ENCODE measurements around the gene RABGAP1L. TPM values are rescaled to one million over a fixed set of nuclear protein-coding genes. Genes with fewer than 3 reads are reported as not detected.
A peak's percentile ranks its signal among the peaks of the same experiment; 100 is the strongest.

RABGAP1L gene
- total RNA-seq, 1 experiment from 2014 or later, result 76.9 TPM

DNA sequence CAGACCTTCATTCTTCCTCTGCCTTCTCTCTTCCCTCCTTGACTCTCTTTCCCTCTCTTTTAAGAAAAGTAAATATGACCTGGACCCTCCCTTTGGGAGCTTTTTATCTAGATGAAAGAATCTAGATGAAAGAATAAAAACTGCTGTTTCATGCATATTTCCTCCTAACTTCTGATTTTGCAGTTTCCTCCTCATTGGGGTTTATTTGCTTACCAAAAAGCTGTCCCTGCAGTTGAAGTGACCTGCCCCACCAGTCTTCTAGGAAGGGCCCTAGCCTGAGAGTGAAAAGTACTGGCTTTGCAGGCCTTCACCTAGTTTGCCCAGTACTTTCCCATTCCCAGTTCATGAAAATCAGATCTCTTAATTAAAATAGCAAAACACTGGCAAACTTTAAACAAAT, 812.1 kb downstream of the RABGAP1L start:
- H3K4me1 Mint-ChIP-seq, result peaks cover 2% of the 10 kb centered on the region; the same call in 1 of the 2 replicates
- POLR2A ChIA-PET, result no interaction called here
- ATAC-seq (no peak), DNase-seq (ENCODE audit: low spot score) (no peak)
- no peak overlapping the region for H3K4me3 Mint-ChIP-seq
- CTCF ChIA-PET, result interaction anchor here (1.3 kb wide), 1 partner anchor 28 kb away, joined by 3 read pairs; no protein-coding TSS in a partner anchor
- peak overlapping the region; percentile 84; the same call in 1 of the 2 replicates for H3K27ac Mint-ChIP-seq
- no peaks in the 10 kb centered on the region for H3K9me3 Mint-ChIP-seq
- peaks cover 60% of the 10 kb centered on the region for H3K36me3 Mint-ChIP-seq
- TF ChIP-seq, protein P1, sequence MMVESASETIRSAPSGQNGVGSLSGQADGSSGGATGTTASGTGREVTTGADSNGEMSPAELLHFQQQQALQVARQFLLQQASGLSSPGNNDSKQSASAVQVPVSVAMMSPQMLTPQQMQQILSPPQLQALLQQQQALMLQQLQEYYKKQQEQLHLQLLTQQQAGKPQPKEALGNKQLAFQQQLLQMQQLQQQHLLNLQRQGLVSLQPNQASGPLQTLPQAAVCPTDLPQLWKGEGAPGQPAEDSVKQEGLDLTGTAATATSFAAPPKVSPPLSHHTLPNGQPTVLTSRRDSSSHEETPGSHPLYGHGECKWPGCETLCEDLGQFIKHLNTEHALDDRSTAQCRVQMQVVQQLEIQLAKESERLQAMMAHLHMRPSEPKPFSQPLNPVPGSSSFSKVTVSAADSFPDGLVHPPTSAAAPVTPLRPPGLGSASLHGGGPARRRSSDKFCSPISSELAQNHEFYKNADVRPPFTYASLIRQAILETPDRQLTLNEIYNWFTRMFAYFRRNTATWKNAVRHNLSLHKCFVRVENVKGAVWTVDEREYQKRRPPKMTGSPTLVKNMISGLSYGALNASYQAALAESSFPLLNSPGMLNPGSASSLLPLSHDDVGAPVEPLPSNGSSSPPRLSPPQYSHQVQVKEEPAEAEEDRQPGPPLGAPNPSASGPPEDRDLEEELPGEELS (CRISPR knock-in tag; IDR thresholded peaks at IDR 0.05), result no peak
- TF ChIP-seq TEAD1 (CRISPR knock-in tag; IDR thresholded peaks at IDR 0.05) (no peak), CBFB (CRISPR knock-in tag; IDR thresholded peaks at IDR 0.05; ENCODE audit: low read depth) (no peak), ZBTB21 (CRISPR knock-in tag; IDR thresholded peaks at IDR 0.05; ENCODE audit: borderline replicate concordance) (no peak), SOX15 (CRISPR knock-in tag; IDR thresholded peaks at IDR 0.05) (no peak), ZNF416 (CRISPR knock-in tag; IDR thresholded peaks at IDR 0.05) (no peak), FOXK1 (CRISPR knock-in tag; IDR thresholded peaks at IDR 0.05) (no peak)
- TF ChIP-seq, protein P2, sequence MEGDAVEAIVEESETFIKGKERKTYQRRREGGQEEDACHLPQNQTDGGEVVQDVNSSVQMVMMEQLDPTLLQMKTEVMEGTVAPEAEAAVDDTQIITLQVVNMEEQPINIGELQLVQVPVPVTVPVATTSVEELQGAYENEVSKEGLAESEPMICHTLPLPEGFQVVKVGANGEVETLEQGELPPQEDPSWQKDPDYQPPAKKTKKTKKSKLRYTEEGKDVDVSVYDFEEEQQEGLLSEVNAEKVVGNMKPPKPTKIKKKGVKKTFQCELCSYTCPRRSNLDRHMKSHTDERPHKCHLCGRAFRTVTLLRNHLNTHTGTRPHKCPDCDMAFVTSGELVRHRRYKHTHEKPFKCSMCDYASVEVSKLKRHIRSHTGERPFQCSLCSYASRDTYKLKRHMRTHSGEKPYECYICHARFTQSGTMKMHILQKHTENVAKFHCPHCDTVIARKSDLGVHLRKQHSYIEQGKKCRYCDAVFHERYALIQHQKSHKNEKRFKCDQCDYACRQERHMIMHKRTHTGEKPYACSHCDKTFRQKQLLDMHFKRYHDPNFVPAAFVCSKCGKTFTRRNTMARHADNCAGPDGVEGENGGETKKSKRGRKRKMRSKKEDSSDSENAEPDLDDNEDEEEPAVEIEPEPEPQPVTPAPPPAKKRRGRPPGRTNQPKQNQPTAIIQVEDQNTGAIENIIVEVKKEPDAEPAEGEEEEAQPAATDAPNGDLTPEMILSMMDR (IDR thresholded peaks at IDR 0.05), result no peak
- TF ChIP-seq, protein P3, sequence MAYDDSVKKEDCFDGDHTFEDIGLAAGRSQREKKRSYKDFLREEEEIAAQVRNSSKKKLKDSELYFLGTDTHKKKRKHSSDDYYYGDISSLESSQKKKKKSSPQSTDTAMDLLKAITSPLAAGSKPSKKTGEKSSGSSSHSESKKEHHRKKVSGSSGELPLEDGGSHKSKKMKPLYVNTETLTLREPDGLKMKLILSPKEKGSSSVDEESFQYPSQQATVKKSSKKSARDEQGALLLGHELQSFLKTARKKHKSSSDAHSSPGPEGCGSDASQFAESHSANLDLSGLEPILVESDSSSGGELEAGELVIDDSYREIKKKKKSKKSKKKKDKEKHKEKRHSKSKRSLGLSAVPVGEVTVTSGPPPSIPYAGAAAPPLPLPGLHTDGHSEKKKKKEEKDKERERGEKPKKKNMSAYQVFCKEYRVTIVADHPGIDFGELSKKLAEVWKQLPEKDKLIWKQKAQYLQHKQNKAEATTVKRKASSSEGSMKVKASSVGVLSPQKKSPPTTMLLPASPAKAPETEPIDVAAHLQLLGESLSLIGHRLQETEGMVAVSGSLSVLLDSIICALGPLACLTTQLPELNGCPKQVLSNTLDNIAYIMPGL (CRISPR knock-in tag; IDR thresholded peaks at IDR 0.05), result no peak
- TF ChIP-seq, protein P4, sequence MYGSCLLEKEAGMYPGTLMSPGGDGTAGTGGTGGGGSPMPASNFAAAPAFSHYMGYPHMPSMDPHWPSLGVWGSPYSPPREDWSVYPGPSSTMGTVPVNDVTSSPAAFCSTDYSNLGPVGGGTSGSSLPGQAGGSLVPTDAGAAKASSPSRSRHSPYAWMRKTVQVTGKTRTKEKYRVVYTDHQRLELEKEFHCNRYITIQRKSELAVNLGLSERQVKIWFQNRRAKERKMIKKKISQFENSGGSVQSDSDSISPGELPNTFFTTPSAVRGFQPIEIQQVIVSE (CRISPR knock-in tag; IDR thresholded peaks at IDR 0.05; ENCODE audit: borderline replicate concordance), result no peak
- TF ChIP-seq, protein P5, sequence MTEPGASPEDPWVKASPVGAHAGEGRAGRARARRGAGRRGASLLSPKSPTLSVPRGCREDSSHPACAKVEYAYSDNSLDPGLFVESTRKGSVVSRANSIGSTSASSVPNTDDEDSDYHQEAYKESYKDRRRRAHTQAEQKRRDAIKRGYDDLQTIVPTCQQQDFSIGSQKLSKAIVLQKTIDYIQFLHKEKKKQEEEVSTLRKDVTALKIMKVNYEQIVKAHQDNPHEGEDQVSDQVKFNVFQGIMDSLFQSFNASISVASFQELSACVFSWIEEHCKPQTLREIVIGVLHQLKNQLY (CRISPR knock-in tag; IDR thresholded peaks at IDR 0.05), result no peak
- H3K27me3 Mint-ChIP-seq (ENCODE audit: low read depth), result no peaks in the 10 kb centered on the region

DNA sequence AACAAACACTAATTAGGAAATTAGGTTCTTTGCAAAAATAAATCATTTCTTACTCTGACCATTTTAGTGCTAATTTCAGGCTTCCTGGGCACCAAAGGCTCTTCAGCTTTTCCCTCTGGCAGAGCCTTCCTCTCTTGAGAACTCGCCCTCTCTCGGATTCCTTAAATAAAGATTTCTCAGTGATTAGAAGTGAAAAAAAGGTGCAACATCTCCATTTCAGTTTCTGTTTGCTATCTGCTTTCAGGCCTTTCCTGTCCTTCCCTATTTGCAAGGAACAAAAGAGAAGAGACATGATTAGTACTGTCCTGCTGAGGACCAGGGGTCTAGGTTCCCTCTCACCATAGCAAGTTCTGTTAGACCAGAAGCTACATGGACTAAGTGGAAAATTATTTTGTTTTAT, 812.6 kb downstream of the RABGAP1L start:
- Mint-ChIP-seq H3K4me1 (peaks cover 2% of the 10 kb centered on the region; the same call in 1 of the 2 replicates), H3K36me3 (peaks cover 64% of the 10 kb centered on the region), H3K27ac (no peak overlapping the region; the same call in 1 of the 2 replicates), H3K27me3 (ENCODE audit: low read depth) (no peaks in the 10 kb centered on the region), H3K4me3 (no peak overlapping the region), H3K9me3 (no peaks in the 10 kb centered on the region)
- ATAC-seq (no peak), DNase-seq (ENCODE audit: low spot score) (no peak)
- CTCF ChIA-PET, result interaction anchor here (1.3 kb wide), 1 partner anchor 27 kb away, joined by 3 read pairs; no protein-coding TSS in a partner anchor
- POLR2A ChIA-PET, result no interaction called here
- TF ChIP-seq RELA (CRISPR knock-in tag; IDR thresholded peaks at IDR 0.05; ENCODE audit: borderline replicate concordance) (no peak), NR1H2 (CRISPR knock-in tag; IDR thresholded peaks at IDR 0.05) (no peak), ZNF232 (CRISPR knock-in tag; IDR thresholded peaks at IDR 0.05) (no peak)
- TF ChIP-seq, protein P6, sequence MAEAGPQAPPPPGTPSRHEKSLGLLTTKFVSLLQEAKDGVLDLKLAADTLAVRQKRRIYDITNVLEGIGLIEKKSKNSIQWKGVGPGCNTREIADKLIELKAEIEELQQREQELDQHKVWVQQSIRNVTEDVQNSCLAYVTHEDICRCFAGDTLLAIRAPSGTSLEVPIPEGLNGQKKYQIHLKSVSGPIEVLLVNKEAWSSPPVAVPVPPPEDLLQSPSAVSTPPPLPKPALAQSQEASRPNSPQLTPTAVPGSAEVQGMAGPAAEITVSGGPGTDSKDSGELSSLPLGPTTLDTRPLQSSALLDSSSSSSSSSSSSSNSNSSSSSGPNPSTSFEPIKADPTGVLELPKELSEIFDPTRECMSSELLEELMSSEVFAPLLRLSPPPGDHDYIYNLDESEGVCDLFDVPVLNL (CRISPR knock-in tag; IDR thresholded peaks at IDR 0.05; ENCODE audit: borderline replicate concordance, low read depth), result no peak
- TF ChIP-seq, protein P7, sequence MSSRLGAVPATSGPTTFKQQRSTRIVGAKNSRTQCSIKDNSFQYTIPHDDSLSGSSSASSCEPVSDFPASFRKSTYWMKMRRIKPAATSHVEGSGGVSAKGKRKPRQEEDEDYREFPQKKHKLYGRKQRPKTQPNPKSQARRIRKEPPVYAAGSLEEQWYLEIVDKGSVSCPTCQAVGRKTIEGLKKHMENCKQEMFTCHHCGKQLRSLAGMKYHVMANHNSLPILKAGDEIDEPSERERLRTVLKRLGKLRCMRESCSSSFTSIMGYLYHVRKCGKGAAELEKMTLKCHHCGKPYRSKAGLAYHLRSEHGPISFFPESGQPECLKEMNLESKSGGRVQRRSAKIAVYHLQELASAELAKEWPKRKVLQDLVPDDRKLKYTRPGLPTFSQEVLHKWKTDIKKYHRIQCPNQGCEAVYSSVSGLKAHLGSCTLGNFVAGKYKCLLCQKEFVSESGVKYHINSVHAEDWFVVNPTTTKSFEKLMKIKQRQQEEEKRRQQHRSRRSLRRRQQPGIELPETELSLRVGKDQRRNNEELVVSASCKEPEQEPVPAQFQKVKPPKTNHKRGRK (CRISPR knock-in tag; IDR thresholded peaks at IDR 0.05; ENCODE audit: borderline replicate concordance), result no peak
- TF ChIP-seq, protein P8, sequence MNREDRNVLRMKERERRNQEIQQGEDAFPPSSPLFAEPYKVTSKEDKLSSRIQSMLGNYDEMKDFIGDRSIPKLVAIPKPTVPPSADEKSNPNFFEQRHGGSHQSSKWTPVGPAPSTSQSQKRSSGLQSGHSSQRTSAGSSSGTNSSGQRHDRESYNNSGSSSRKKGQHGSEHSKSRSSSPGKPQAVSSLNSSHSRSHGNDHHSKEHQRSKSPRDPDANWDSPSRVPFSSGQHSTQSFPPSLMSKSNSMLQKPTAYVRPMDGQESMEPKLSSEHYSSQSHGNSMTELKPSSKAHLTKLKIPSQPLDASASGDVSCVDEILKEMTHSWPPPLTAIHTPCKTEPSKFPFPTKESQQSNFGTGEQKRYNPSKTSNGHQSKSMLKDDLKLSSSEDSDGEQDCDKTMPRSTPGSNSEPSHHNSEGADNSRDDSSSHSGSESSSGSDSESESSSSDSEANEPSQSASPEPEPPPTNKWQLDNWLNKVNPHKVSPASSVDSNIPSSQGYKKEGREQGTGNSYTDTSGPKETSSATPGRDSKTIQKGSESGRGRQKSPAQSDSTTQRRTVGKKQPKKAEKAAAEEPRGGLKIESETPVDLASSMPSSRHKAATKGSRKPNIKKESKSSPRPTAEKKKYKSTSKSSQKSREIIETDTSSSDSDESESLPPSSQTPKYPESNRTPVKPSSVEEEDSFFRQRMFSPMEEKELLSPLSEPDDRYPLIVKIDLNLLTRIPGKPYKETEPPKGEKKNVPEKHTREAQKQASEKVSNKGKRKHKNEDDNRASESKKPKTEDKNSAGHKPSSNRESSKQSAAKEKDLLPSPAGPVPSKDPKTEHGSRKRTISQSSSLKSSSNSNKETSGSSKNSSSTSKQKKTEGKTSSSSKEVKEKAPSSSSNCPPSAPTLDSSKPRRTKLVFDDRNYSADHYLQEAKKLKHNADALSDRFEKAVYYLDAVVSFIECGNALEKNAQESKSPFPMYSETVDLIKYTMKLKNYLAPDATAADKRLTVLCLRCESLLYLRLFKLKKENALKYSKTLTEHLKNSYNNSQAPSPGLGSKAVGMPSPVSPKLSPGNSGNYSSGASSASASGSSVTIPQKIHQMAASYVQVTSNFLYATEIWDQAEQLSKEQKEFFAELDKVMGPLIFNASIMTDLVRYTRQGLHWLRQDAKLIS (CRISPR knock-in tag; IDR thresholded peaks at IDR 0.05; ENCODE audit: borderline replicate concordance), result no peak
- TF ChIP-seq, protein P9, sequence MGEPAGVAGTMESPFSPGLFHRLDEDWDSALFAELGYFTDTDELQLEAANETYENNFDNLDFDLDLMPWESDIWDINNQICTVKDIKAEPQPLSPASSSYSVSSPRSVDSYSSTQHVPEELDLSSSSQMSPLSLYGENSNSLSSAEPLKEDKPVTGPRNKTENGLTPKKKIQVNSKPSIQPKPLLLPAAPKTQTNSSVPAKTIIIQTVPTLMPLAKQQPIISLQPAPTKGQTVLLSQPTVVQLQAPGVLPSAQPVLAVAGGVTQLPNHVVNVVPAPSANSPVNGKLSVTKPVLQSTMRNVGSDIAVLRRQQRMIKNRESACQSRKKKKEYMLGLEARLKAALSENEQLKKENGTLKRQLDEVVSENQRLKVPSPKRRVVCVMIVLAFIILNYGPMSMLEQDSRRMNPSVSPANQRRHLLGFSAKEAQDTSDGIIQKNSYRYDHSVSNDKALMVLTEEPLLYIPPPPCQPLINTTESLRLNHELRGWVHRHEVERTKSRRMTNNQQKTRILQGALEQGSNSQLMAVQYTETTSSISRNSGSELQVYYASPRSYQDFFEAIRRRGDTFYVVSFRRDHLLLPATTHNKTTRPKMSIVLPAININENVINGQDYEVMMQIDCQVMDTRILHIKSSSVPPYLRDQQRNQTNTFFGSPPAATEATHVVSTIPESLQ (CRISPR knock-in tag; IDR thresholded peaks at IDR 0.05), result no peak
